Body of pancreas (tissue), 4 donors: ENCODE results near the gene HSP90AB1. TPM values are rescaled to one million over a fixed set of nuclear protein-coding genes. Genes with fewer than 3 reads are reported as not detected.

ENCODE experiments used
- ATAC-seq: fragments of 150-250 bp; one replicate; pipeline ENCODE4 v1.9.1; 2016
- DNase-seq, 4 donors: peaks; one replicate each; pipeline ENCODE4 v3.0.0-alpha.2; 2019
- H3K27ac ChIP-seq, 4 donors: fragments of 200-600 bp; sonication (generic); 1 replicate in 3 of 4; 2 replicates in 1 of 4; pipeline versions ENCODE4 v1.5.1 to v1.6.1; 2016 to 2019; ENCODE audit warnings: mild to moderate bottlenecking in 1 of 4, mixed read lengths in 1 of 4, moderate library complexity in 1 of 4
- H3K27me3 ChIP-seq, 2 donors: fragments of 200-600 bp; sonication (generic); one replicate each; pipeline ENCODE4 v1.6.0; 2016; ENCODE audit warnings: mild to moderate bottlenecking in 1 of 2
- H3K36me3 ChIP-seq, 2 donors: fragments of 200-600 bp; sonication (generic); replicated peaks in 1 of 2; 2 replicates each; pipeline ENCODE4 v1.5.1; 2016; ENCODE audit warnings: low read depth in 2 of 2; ENCODE audit not compliant: insufficient read depth in 1 of 2
- H3K4me1 ChIP-seq: fragments of 200-600 bp; sonication (generic); one replicate; pipeline ENCODE4 v1.6.0; 2016
- H3K4me3 ChIP-seq, 2 donors: fragments of 200-600 bp; sonication (generic); 1 replicate in 1 of 2; 2 replicates in 1 of 2; pipeline ENCODE4 v1.5.1; 2016 to 2019
- H3K9me3 ChIP-seq, 3 donors: fragments of 200-600 bp; sonication (generic); 1 replicate in 2 of 3; 2 replicates in 1 of 3; pipeline ENCODE4 v1.5.1; 2016
- POLR2A ChIP-seq, 3 donors: fragments of 450-650 bp; IDR thresholded peaks; one replicate each; pipeline ENCODE4 v1.6.1; 2016; ENCODE audit warnings: antibody characterized with exemption in 3 of 3, mild to moderate bottlenecking in 2 of 3
- WGBS, 2 donors: methylation state at CpG; one replicate each; pipeline ENCODE4 v1.1.5; 2017; 5-methylcytosine and 5-hydroxymethylcytosine counted together
- intact Hi-C: fragments of 100-400 bp; cut with DNase I; formaldehyde crosslinking; loops from one replicate; pipeline ENCODE4 v1.15.1; 2023
- total RNA-seq, 2 donors: library from RNA; depleted of rRNA; stranded (reverse); fragments of >200 nt; gene quantifications; one replicate each; pipeline ENCODE4 v1.1.0, GENCODE V29; 2016
- TF ChIP-seq, protein P1 (sequence below), 7 experiments: fragments of 450-650 bp in 4 of 7; fragments of 200-600 bp in 3 of 7; sonication (generic) in 3 of 7; IDR thresholded peaks; one replicate each; pipeline ENCODE4 v1.5.1; 2016 to 2019; ENCODE audit warnings: antibody characterized with exemption in 7 of 7

Gene HSP90AB1
- total RNA-seq, 2 donors from 2014 or later: 269 to 441 TPM

GRCh38 chr6:44221961-44222335, 25.0 kb upstream of the HSP90AB1 start:
- H3K4me3 ChIP-seq: no peak overlapping the region
- no peaks in the 10 kb centered on the region for H3K9me3 ChIP-seq
- 28 to 48% methylated on average over 2 of the region's 2 CpGs for WGBS, 2 donors
- DNase-seq: no peak
- no peaks in the 10 kb centered on the region for H3K36me3 ChIP-seq
- H3K27ac ChIP-seq: peak overlapping the region; percentile 92 to 95 (median 94)
- H3K27me3 ChIP-seq: no peaks in the 10 kb centered on the region
- no peak for TF ChIP-seq POLR2A (IDR thresholded peaks at IDR 0.05)
- TF ChIP-seq, protein P1, sequence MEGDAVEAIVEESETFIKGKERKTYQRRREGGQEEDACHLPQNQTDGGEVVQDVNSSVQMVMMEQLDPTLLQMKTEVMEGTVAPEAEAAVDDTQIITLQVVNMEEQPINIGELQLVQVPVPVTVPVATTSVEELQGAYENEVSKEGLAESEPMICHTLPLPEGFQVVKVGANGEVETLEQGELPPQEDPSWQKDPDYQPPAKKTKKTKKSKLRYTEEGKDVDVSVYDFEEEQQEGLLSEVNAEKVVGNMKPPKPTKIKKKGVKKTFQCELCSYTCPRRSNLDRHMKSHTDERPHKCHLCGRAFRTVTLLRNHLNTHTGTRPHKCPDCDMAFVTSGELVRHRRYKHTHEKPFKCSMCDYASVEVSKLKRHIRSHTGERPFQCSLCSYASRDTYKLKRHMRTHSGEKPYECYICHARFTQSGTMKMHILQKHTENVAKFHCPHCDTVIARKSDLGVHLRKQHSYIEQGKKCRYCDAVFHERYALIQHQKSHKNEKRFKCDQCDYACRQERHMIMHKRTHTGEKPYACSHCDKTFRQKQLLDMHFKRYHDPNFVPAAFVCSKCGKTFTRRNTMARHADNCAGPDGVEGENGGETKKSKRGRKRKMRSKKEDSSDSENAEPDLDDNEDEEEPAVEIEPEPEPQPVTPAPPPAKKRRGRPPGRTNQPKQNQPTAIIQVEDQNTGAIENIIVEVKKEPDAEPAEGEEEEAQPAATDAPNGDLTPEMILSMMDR (IDR thresholded peaks at IDR 0.05): no peak
- peaks cover 90% of the 10 kb centered on the region for H3K4me1 ChIP-seq
- intact Hi-C loops: no loop called here
- no peak for ATAC-seq

GRCh38 chr6:44222486-44223318, 24.2 kb upstream of the HSP90AB1 start:
- Histone ChIP-seq H3K4me3 (peak overlapping the region in 1 of 2 donors; percentile 21), H3K36me3 (no peaks in the 10 kb centered on the region), H3K9me3 (no peaks in the 10 kb centered on the region), H3K4me1 (peaks cover 90% of the 10 kb centered on the region), H3K27ac (peak overlapping the region; percentile 92 to 95 (median 94)), H3K27me3 (no peaks in the 10 kb centered on the region)
- intact Hi-C loops: no loop called here
- WGBS, 2 donors: 30 to 33% methylated on average over 25 to 26 of the region's 26 CpGs
- DNase-seq (no peak), ATAC-seq (no peak)
- TF ChIP-seq POLR2A (IDR thresholded peaks at IDR 0.05): no peak
- TF ChIP-seq, protein P1 (IDR thresholded peaks at IDR 0.05): no peak

GRCh38 chr6:44223319-44224028, 23.4 kb upstream of the HSP90AB1 start, which contains the start of gene SLC29A1:
Gene SLC29A1 (plus strand): TSS chr6:44223595. CDS start chr6:44227314, 3,719 bp downstream.
- DNase-seq (peak; percentile 77 to 86 (median 82)), ATAC-seq (peak; percentile 31)
- Histone ChIP-seq H3K4me1 (peaks cover 89% of the 10 kb centered on the region), H3K27ac (peak within 1 kb of the TSS; percentile 92 to 95 (median 94)), H3K9me3 (no peaks in the 10 kb centered on the region), H3K4me3 (peak within 1 kb of the TSS in 1 of 2 donors; percentile 21), H3K27me3 (no peaks in the 10 kb centered on the region), H3K36me3 (no peaks in the 10 kb centered on the region)
- intact Hi-C loops: no loop called here
- WGBS, 2 donors: 0% methylated on average over 10 to 55 of the region's 73 CpGs
- TF ChIP-seq POLR2A (IDR thresholded peaks at IDR 0.05): peak in 2 of 3 donors; percentile 31 to 58
- TF ChIP-seq, protein P1 (IDR thresholded peaks at IDR 0.05): peak in 3 of 7 experiments; percentile 21 to 26 (median 23)

- Histone ChIP-seq H3K4me3 (peak overlapping the region in 1 of 2 donors; percentile 21), H3K27ac (peak overlapping the region; percentile 92 to 95 (median 94)), H3K4me1 (peaks cover 89% of the 10 kb centered on the region), H3K27me3 (no peaks in the 10 kb centered on the region), H3K9me3 (no peaks in the 10 kb centered on the region), H3K36me3 (no peaks in the 10 kb centered on the region)
- 9 to 42% methylated on average over 4 to 18 of the region's 18 CpGs for WGBS, 2 donors
- DNase-seq: no peak
- TF ChIP-seq POLR2A (IDR thresholded peaks at IDR 0.05): no peak
- TF ChIP-seq, protein P1 (IDR thresholded peaks at IDR 0.05): no peak
- no peak for ATAC-seq
- intact Hi-C loops: no loop called here
Measured at GRCh38 chr6:44224029-44224964, 22.6 kb upstream of the HSP90AB1 start.
